ENCODE measurements around the gene MXRA8.
A peak's percentile ranks its signal among the peaks of the same experiment; 100 is the strongest.

The MXRA8 gene

GRCh38 chr1:1365875-1366698 is 7.7 kb upstream of the MXRA8 start:
- no peak for DNase-seq

- no peak for DNase-seq
Measured at GRCh38 chr1:1364266-1364665, 5.9 kb upstream of the MXRA8 start.

GRCh38 chr1:1361982-1362423 is 3.6 kb upstream of the MXRA8 start:
- no peak for DNase-seq

- DNase-seq, result no peak
Measured at GRCh38 chr1:1361233-1361981, 3.1 kb upstream of the MXRA8 start.

- no peak for DNase-seq
Measured at GRCh38 chr1:1360506-1361169, 2.3 kb upstream of the MXRA8 start.

GRCh38 chr1:1359664-1360468 is 1.5 kb upstream of the MXRA8 start:
- no peak for DNase-seq

GRCh38 chr1:1359308-1359663 is 931 bp upstream of the MXRA8 start:
- no peak for DNase-seq

- no peak for DNase-seq
Measured at GRCh38 chr1:1357871-1358432, 403 bp downstream of the MXRA8 start.

- no peak for DNase-seq
Measured at GRCh38 chr1:1356796-1357401, 1.5 kb downstream of the MXRA8 start.

GRCh38 chr1:1356166-1356795 is 2.1 kb downstream of the MXRA8 start:
- DNase-seq, result no peak

- DNase-seq, result no peak
Measured at GRCh38 chr1:1355416-1355815, 2.9 kb downstream of the MXRA8 start.

- DNase-seq, result no peak
Measured at GRCh38 chr1:1354271-1355247, 3.8 kb downstream of the MXRA8 start.

GRCh38 chr1:1353389-1354151 is 4.8 kb downstream of the MXRA8 start:
- DNase-seq, result peak; percentile 59

GRCh38 chr1:1352786-1353388 is 5.5 kb downstream of the MXRA8 start:
- peak; percentile 93 for DNase-seq

GRCh38 chr1:1351511-1352427 is 6.6 kb downstream of the MXRA8 start:
- DNase-seq, result no peak

- peak; percentile 60 for DNase-seq
Measured at GRCh38 chr1:1349256-1350012, 8.9 kb downstream of the MXRA8 start, which contains the start of gene DVL1. DVL1 (minus strand) TSS chr1:1349418; CDS start chr1:1349065, 353 bp downstream.

Measured in NCI-H2171 treated with DMSO at 0.1 percent for 48 hours (cell line).